Heart left ventricle (tissue), 16 donors: Measurements from ENCODE around the gene SIGLEC1. TPM values are rescaled to one million over a fixed set of nuclear protein-coding genes. Genes with fewer than 3 reads are reported as not detected.

ENCODE experiments used
- ATAC-seq, 4 donors: fragments of 200-7000 bp; cut with Tn5 transposase; one replicate each; pipeline ENCODE4 v1.9.1; 2020 to 2022; ENCODE audit warnings: moderate library complexity in 4 of 4, mild to moderate bottlenecking in 3 of 4, moderate number of reproducible peaks in 1 of 4
- DNase-seq, 5 donors: peaks; one replicate each; pipeline ENCODE4 v3.0.0-alpha.2; 2020
- H3K27ac ChIP-seq, 12 donors: fragments of 200-600 bp; sonication (generic) in 4 of 12; one replicate each; pipeline versions ENCODE4 v1.5.0 to v1.8.0; 2016 to 2022; ENCODE audit warnings: mild to moderate bottlenecking in 2 of 12
- H3K27me3 ChIP-seq, 9 donors: fragments of 200-600 bp; sonication (generic) in 2 of 9; one replicate each; pipeline versions ENCODE4 v1.5.1 to v1.8.0; 2016 to 2022; ENCODE audit warnings: mild to moderate bottlenecking in 3 of 9
- H3K36me3 ChIP-seq, 9 donors: fragments of 200-600 bp; sonication (generic) in 2 of 9; one replicate each; pipeline versions ENCODE4 v1.5.0 to v1.8.0; 2018 to 2022; ENCODE audit warnings: mild to moderate bottlenecking in 2 of 9
- H3K4me1 ChIP-seq, 12 donors: fragments of 200-600 bp; sonication (generic) in 4 of 12; one replicate each; pipeline versions ENCODE4 v1.5.0 to v1.8.0; 2016 to 2022; ENCODE audit warnings: mild to moderate bottlenecking in 3 of 12
- H3K4me3 ChIP-seq, 12 donors: fragments of 200-600 bp; sonication (generic) in 4 of 12; one replicate each; pipeline versions ENCODE4 v1.5.0 to v1.8.0; 2017 to 2022; ENCODE audit warnings: mild to moderate bottlenecking in 9 of 12, moderate library complexity in 4 of 12
- H3K9me3 ChIP-seq, 12 donors: fragments of 200-600 bp; sonication (generic) in 4 of 12; one replicate each; pipeline versions ENCODE4 v1.5.0 to v1.8.0; 2016 to 2022; ENCODE audit warnings: mild to moderate bottlenecking in 1 of 12
- CTCF ChIP-seq, 12 donors: fragments of 200-600 bp; sonication (generic) in 4 of 12; IDR thresholded peaks; one replicate each; pipeline versions ENCODE4 v1.5.0 to v1.8.0; 2018 to 2022; ENCODE audit warnings: antibody characterized with exemption in 12 of 12, mild to moderate bottlenecking in 5 of 12
- POLR2A ChIP-seq, 2 donors: fragments of 450-650 bp; IDR thresholded peaks; one replicate each; pipeline ENCODE4 v1.6.1; 2017; ENCODE audit warnings: antibody characterized with exemption in 2 of 2, mild to moderate bottlenecking in 2 of 2, moderate library complexity in 2 of 2
- WGBS, 4 donors: extraction: QIAGEN DNeasy Blood & Tissue Kit in 2 of 4; methylation state at CpG; one replicate each; pipeline versions ENCODE4 v1.1.5 to v1.1.7; 2013 to 2018; 5-methylcytosine and 5-hydroxymethylcytosine counted together
- intact Hi-C, 10 donors: fragments of 100-400 bp; cut with DNase I; formaldehyde crosslinking; loops; one replicate each; pipeline versions ENCODE4 v1.11.1 to v1.14.2; 2022
- polyA plus RNA-seq, 2 donors: library from polyadenylated mRNA; stranded (reverse); fragments of 200-250 nt; gene quantifications; one replicate each; pipeline ENCODE4 v1.2.3, GENCODE V29; 2013
- total RNA-seq, 9 donors: library from RNA; depleted of rRNA in 2 of 9; stranded (reverse); fragments of >200 nt in 2 of 9; fragmentation: NEBNext Ultra II Directional in 3 of 9; extraction: Animal tissue kit (Norgen Biotek cat#: 25700) in 3 of 9; gene quantifications; one replicate each; pipeline versions ENCODE4 v1.1.0 to v1.2.4, GENCODE V29; 2016 to 2023
- donor health status: ischemic (EF 13 %, LVEDD 7.1; RV severe dilation, severe dysfunction).
- donor health status: healthy with polysubstance abuse.
- donor health status: DM: no; HTN: yes; CAD: no.
- donor health status: DM: no; HTN: no; CAD: no.
- donor health status: ischemic (EF 25% LVEDD 6.9; RV normal size, moderate dysfunction).
- donor health status: ischemic (EF 25% LVEDD 5.7; RV mildly dilated, moderate dysfunction).
- donor health status: healthy.
- donor health status: DM: yes; HTN: yes; CAD: no.
- donor health status: ischemic (EF 35%, LVEDD 5.7; RV mildly dilated, moderate dysfunction).
- donor health status: nonischemic (EF 11% LVEDD 7.7; RV severe dilation, severe dysfunction).
- donor health status: DM: yes; HTN: yes; CAD: no.
- donor health status: PGD.
- donor health status: ischemic (EF 29% LVEDD 5.4; RV normal size, mild dysfunction).
- donor health status: nonischemic (EF 23%, LVEDD 6.1; RV moderate dilation, normal function).

Gene SIGLEC1
- total and polyA plus RNA-seq, 11 donors: 1.5 to 51.9 (median 5.7) TPM

GRCh38 chr20:3670511-3670910 is 41.9 kb downstream of the SIGLEC1 start:
- peak; percentile 2 to 50 (median 28) for ATAC-seq

GRCh38 chr20:3669710-3670367 is 42.6 kb downstream of the SIGLEC1 start:
- peaks cover 0 to 3% (median 0%) of the 10 kb centered on the region in 9 donors for H3K36me3 ChIP-seq
- H3K27ac ChIP-seq: peak overlapping the region in 1 of 12 donors; percentile 16
- DNase-seq (peak in 1 of 5 donors; percentile 49), ATAC-seq (peak in 3 of 4 donors; percentile 5 to 28 (median 9))
- 72 to 84% (median 76%) methylated on average over 12 to 13 of the region's 13 CpGs for WGBS, 4 donors
- H3K9me3 ChIP-seq: no peaks in the 10 kb centered on the region
- TF ChIP-seq POLR2A (IDR thresholded peaks at IDR 0.05) (no peak), CTCF (IDR thresholded peaks at IDR 0.05) (no peak)
- H3K27me3 ChIP-seq: peaks cover 8 to 39% (median 35%) of the 10 kb centered on the region in 9 donors
- intact Hi-C loops: loop anchor here in 3 of 10 donors (10.0 kb wide), 3 partner anchors 105 to 425 kb away; no protein-coding TSS in a partner anchor
- H3K4me3 ChIP-seq: no peak overlapping the region
- peaks cover 0 to 17% (median 2%) of the 10 kb centered on the region in 12 donors for H3K4me1 ChIP-seq

More at GRCh38 chr20:3670511-3670910, 41.9 kb downstream of the SIGLEC1 start:
- TF ChIP-seq CTCF (IDR thresholded peaks at IDR 0.05) (no peak), POLR2A (IDR thresholded peaks at IDR 0.05) (no peak)
- H3K4me1 ChIP-seq: peaks cover 0 to 17% (median 2%) of the 10 kb centered on the region in 12 donors
- H3K27ac ChIP-seq: peak overlapping the region in 1 of 12 donors; percentile 16
- no peak overlapping the region for H3K4me3 ChIP-seq
- peaks cover 0 to 3% (median 0%) of the 10 kb centered on the region in 9 donors for H3K36me3 ChIP-seq
- WGBS, 4 donors: 50 to 79% (median 67%) methylated on average over 6 of the region's 6 CpGs
- no peaks in the 10 kb centered on the region for H3K9me3 ChIP-seq
- intact Hi-C loops: loop anchor here in 3 of 10 donors (10.0 kb wide), 3 partner anchors 104 to 424 kb away; no protein-coding TSS in a partner anchor
- DNase-seq: peak in 1 of 5 donors; percentile 40
- H3K27me3 ChIP-seq: peaks cover 8 to 44% (median 36%) of the 10 kb centered on the region in 9 donors

GRCh38 chr20:3667434-3668037 is 44.9 kb downstream of the SIGLEC1 start:
- no peak for ATAC-seq
- 90 to 93% (median 92%) methylated on average over 8 of the region's 8 CpGs for WGBS, 4 donors
- Histone ChIP-seq H3K27me3 (peaks cover 2 to 22% (median 12%) of the 10 kb centered on the region in 9 donors), H3K9me3 (no peaks in the 10 kb centered on the region), H3K27ac (no peak overlapping the region), H3K4me1 (peaks cover 0 to 10% (median under 1%) of the 10 kb centered on the region in 12 donors), H3K4me3 (no peak overlapping the region), H3K36me3 (peaks cover 0 to 3% (median 0%) of the 10 kb centered on the region in 9 donors)
- TF ChIP-seq POLR2A (IDR thresholded peaks at IDR 0.05): no peak
- no peak for TF ChIP-seq CTCF (IDR thresholded peaks at IDR 0.05)
- intact Hi-C loops: no loop called here
- DNase-seq: peak in 3 of 5 donors; percentile 9 to 54 (median 13)

- Histone ChIP-seq H3K36me3 (no peaks in the 10 kb centered on the region), H3K4me1 (peaks cover 0 to 13% (median 0%) of the 10 kb centered on the region in 12 donors), H3K9me3 (no peaks in the 10 kb centered on the region), H3K4me3 (no peak overlapping the region), H3K27ac (no peak overlapping the region), H3K27me3 (peaks cover 5 to 45% (median 20%) of the 10 kb centered on the region in 9 donors)
- intact Hi-C loops: no loop called here
- TF ChIP-seq CTCF (IDR thresholded peaks at IDR 0.05): no peak
- no peak for TF ChIP-seq POLR2A (IDR thresholded peaks at IDR 0.05)
- ATAC-seq (no peak), DNase-seq (peak in 1 of 5 donors; percentile 4)
- 82 to 87% (median 84%) methylated on average over 2 of the region's 2 CpGs for WGBS, 4 donors
These were observed 48.5 kb downstream of the SIGLEC1 start for GRCh38 chr20:3663858-3664257.
